Muscle layer of duodenum (tissue), 2 donors: ENCODE data around the gene PEAK1.

Experiments
- H3K27ac ChIP-seq: one replicate; pipeline ENCODE4 v1.7.0; 2013; ENCODE audit warnings: mild to moderate bottlenecking, low read length
- H3K27me3 ChIP-seq: one replicate; pipeline ENCODE4 v1.7.0; 2013; ENCODE audit warnings: low read depth, mild to moderate bottlenecking, control low read depth, low read length
- H3K36me3 ChIP-seq, 2 donors: one replicate each; pipeline ENCODE4 v1.7.0; 2013; ENCODE audit warnings: low read length in 2 of 2, control low read depth in 1 of 2, mild to moderate bottlenecking in 1 of 2; ENCODE audit not compliant: insufficient read depth in 2 of 2, control insufficient read depth in 1 of 2
- H3K4me1 ChIP-seq, 2 donors: one replicate each; pipeline ENCODE4 v1.7.0; 2013; ENCODE audit warnings: low read length in 2 of 2, mild to moderate bottlenecking in 2 of 2, control low read depth in 1 of 2, moderate library complexity in 1 of 2; ENCODE audit not compliant: insufficient read depth in 2 of 2, control insufficient read depth in 1 of 2
- H3K4me3 ChIP-seq, 2 donors: one replicate each; pipeline ENCODE4 v1.7.0; 2013; ENCODE audit warnings: low read length in 2 of 2, low read depth in 1 of 2, mild to moderate bottlenecking in 1 of 2
- H3K9me3 ChIP-seq, 2 donors: one replicate each; pipeline ENCODE4 v1.7.0; 2013; ENCODE audit warnings: low read length in 2 of 2, control low read depth in 1 of 2, mild to moderate bottlenecking in 1 of 2; ENCODE audit not compliant: control insufficient read depth in 1 of 2
- donor health status: healthy.

The PEAK1 gene

GRCh38 chr15:77455696-77456321 lies 35.9 kb upstream of the PEAK1 start:
- Histone ChIP-seq H3K27ac (peak overlapping the region; percentile 47), H3K27me3 (no peaks in the 10 kb centered on the region), H3K36me3 (peaks cover 0 to 12% of the 10 kb centered on the region in 2 donors), H3K9me3 (no peaks in the 10 kb centered on the region), H3K4me1 (peaks cover 16 to 29% of the 10 kb centered on the region in 2 donors), H3K4me3 (no peak overlapping the region)

- no peak overlapping the region for H3K4me3 ChIP-seq
These were observed 35.0 kb upstream of the PEAK1 start for GRCh38 chr15:77454951-77455350.

GRCh38 chr15:77454265-77454664 lies 34.4 kb upstream of the PEAK1 start:
- H3K4me1 ChIP-seq, result peaks cover 16 to 29% of the 10 kb centered on the region in 2 donors
- H3K27ac ChIP-seq, result no peak overlapping the region
- no peaks in the 10 kb centered on the region for H3K27me3 ChIP-seq
- H3K36me3 ChIP-seq, result peaks cover 0 to 8% of the 10 kb centered on the region in 2 donors
- H3K9me3 ChIP-seq, result no peaks in the 10 kb centered on the region
- H3K4me3 ChIP-seq, result no peak overlapping the region

More at GRCh38 chr15:77454951-77455350, 35.0 kb upstream of the PEAK1 start:
- Histone ChIP-seq H3K36me3 (peaks cover 0 to 12% of the 10 kb centered on the region in 2 donors), H3K27me3 (no peaks in the 10 kb centered on the region), H3K4me1 (peaks cover 16 to 29% of the 10 kb centered on the region in 2 donors), H3K9me3 (no peaks in the 10 kb centered on the region), H3K27ac (no peak overlapping the region)

- Histone ChIP-seq H3K27me3 (no peaks in the 10 kb centered on the region), H3K4me1 (peaks cover 7 to 13% of the 10 kb centered on the region in 2 donors), H3K9me3 (no peaks in the 10 kb centered on the region), H3K27ac (no peak overlapping the region), H3K36me3 (no peaks in the 10 kb centered on the region), H3K4me3 (no peak overlapping the region)
These were observed 27.0 kb upstream of the PEAK1 start for GRCh38 chr15:77446840-77447390.

- peaks cover 7 to 28% of the 10 kb centered on the region in 2 donors for H3K4me1 ChIP-seq
- H3K9me3 ChIP-seq, result no peaks in the 10 kb centered on the region
- H3K27ac ChIP-seq, result no peak overlapping the region
- H3K27me3 ChIP-seq, result no peaks in the 10 kb centered on the region
- H3K4me3 ChIP-seq, result no peak overlapping the region
- no peaks in the 10 kb centered on the region for H3K36me3 ChIP-seq
These were observed 20.6 kb upstream of the PEAK1 start for GRCh38 chr15:77440378-77440999.

GRCh38 chr15:77437264-77437663 lies 17.4 kb upstream of the PEAK1 start:
- Histone ChIP-seq H3K27me3 (no peaks in the 10 kb centered on the region), H3K4me1 (peaks cover 0 to 18% of the 10 kb centered on the region in 2 donors), H3K9me3 (no peaks in the 10 kb centered on the region), H3K36me3 (no peaks in the 10 kb centered on the region), H3K27ac (no peak overlapping the region), H3K4me3 (no peak overlapping the region)

GRCh38 chr15:77436822-77437221 lies 16.9 kb upstream of the PEAK1 start:
- Histone ChIP-seq H3K36me3 (no peaks in the 10 kb centered on the region), H3K9me3 (no peaks in the 10 kb centered on the region), H3K27ac (no peak overlapping the region), H3K27me3 (no peaks in the 10 kb centered on the region), H3K4me1 (peaks cover 0 to 15% of the 10 kb centered on the region in 2 donors), H3K4me3 (no peak overlapping the region)

- Histone ChIP-seq H3K9me3 (no peaks in the 10 kb centered on the region), H3K36me3 (no peaks in the 10 kb centered on the region), H3K27ac (no peak overlapping the region), H3K4me1 (no peaks in the 10 kb centered on the region), H3K4me3 (no peak overlapping the region), H3K27me3 (no peaks in the 10 kb centered on the region)
These were observed 10.7 kb upstream of the PEAK1 start for GRCh38 chr15:77430652-77431051.

GRCh38 chr15:77430213-77430612 lies 10.3 kb upstream of the PEAK1 start:
- H3K4me3 ChIP-seq, result no peak overlapping the region
- no peaks in the 10 kb centered on the region for H3K36me3 ChIP-seq
- H3K27ac ChIP-seq, result no peak overlapping the region
- H3K27me3 ChIP-seq, result no peaks in the 10 kb centered on the region
- H3K9me3 ChIP-seq, result no peaks in the 10 kb centered on the region
- no peaks in the 10 kb centered on the region for H3K4me1 ChIP-seq

GRCh38 chr15:77426871-77427270 lies 7.0 kb upstream of the PEAK1 start:
- H3K4me3 ChIP-seq, result no peak overlapping the region
- no peak overlapping the region for H3K27ac ChIP-seq
- no peaks in the 10 kb centered on the region for H3K36me3 ChIP-seq
- H3K4me1 ChIP-seq, result peaks cover 0 to 12% of the 10 kb centered on the region in 2 donors
- no peaks in the 10 kb centered on the region for H3K9me3 ChIP-seq
- H3K27me3 ChIP-seq, result no peaks in the 10 kb centered on the region

- H3K36me3 ChIP-seq, result no peaks in the 10 kb centered on the region
- H3K4me1 ChIP-seq, result peaks cover 0 to 16% of the 10 kb centered on the region in 2 donors
- H3K27me3 ChIP-seq, result no peaks in the 10 kb centered on the region
- no peak overlapping the region for H3K27ac ChIP-seq
- H3K4me3 ChIP-seq, result no peak overlapping the region
- no peaks in the 10 kb centered on the region for H3K9me3 ChIP-seq
These were observed 6.5 kb upstream of the PEAK1 start for GRCh38 chr15:77426377-77426776.
